Measurements from ENCODE around the gene OSGEP. TPM values are rescaled to one million over a fixed set of nuclear protein-coding genes. Genes with fewer than 3 reads are reported as not detected.
A peak's percentile ranks its signal among the peaks of the same experiment; 100 is the strongest.

OSGEP gene
- polyA plus RNA-seq, 1 donor from 2014 or later: 50.8 TPM

- no peaks in the 10 kb centered on the region for H3K27me3 Mint-ChIP-seq
- no peaks in the 10 kb centered on the region for H3K9me3 Mint-ChIP-seq
- H3K4me3 Mint-ChIP-seq: no peak overlapping the region
- no peak overlapping the region for H3K27ac Mint-ChIP-seq
- peaks cover 12 to 20% (median 12%) of the 10 kb centered on the region in 3 donors for H3K4me1 Mint-ChIP-seq
- peaks cover 6% of the 10 kb centered on the region for H3K36me3 Mint-ChIP-seq
These were observed 27.8 kb upstream of the OSGEP start for GRCh38 chr14:20482382-20482781.

DNA sequence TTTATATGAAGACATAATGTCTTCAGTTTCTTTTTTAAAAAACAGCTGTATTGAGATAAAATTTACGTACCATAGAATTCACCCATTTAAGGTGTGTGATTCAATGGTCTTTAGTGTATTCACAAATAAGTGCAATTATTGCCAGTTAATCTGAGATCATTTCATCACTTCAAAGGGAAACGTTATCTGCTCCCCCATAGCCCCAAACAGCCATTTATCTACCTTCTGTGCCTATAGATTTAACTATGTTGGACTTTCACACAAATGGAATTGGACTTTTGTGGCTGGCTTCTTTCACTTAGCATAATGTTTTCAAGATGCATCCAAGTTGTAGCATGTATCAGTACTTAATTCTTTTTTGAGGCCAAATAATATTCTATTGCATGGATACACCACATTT is 24.3 kb upstream of the OSGEP start:
- Mint-ChIP-seq H3K4me3 (no peak overlapping the region), H3K27ac (no peak overlapping the region), H3K4me1 (peaks cover 9 to 23% (median 14%) of the 10 kb centered on the region in 3 donors), H3K9me3 (no peaks in the 10 kb centered on the region), H3K27me3 (no peaks in the 10 kb centered on the region), H3K36me3 (peaks cover 14% of the 10 kb centered on the region)

GRCh38 chr14:20477211-20477876 is 22.7 kb upstream of the OSGEP start:
- Mint-ChIP-seq H3K4me1 (peaks cover 10 to 23% (median 16%) of the 10 kb centered on the region in 3 donors), H3K27me3 (no peaks in the 10 kb centered on the region), H3K4me3 (peak overlapping the region; percentile 4 to 83 (median 50)), H3K36me3 (peaks cover 15% of the 10 kb centered on the region), H3K27ac (peak overlapping the region; percentile 1 to 91 (median 10)), H3K9me3 (no peaks in the 10 kb centered on the region)

- Mint-ChIP-seq H3K36me3 (peaks cover 15% of the 10 kb centered on the region), H3K27ac (peak overlapping the region; percentile 1 to 91 (median 10)), H3K4me3 (peak overlapping the region; percentile 4 to 59 (median 38)), H3K4me1 (peaks cover 16 to 29% (median 21%) of the 10 kb centered on the region in 3 donors), H3K27me3 (no peaks in the 10 kb centered on the region), H3K9me3 (no peaks in the 10 kb centered on the region)
These were observed 22.2 kb upstream of the OSGEP start for GRCh38 chr14:20476776-20477175.

- Mint-ChIP-seq H3K27ac (peak overlapping the region in 1 of 3 donors; percentile 5), H3K36me3 (peaks cover 16% of the 10 kb centered on the region), H3K27me3 (no peaks in the 10 kb centered on the region)
These were observed 18.0 kb upstream of the OSGEP start for GRCh38 chr14:20472536-20473169.

GRCh38 chr14:20470603-20470901 is 15.9 kb upstream of the OSGEP start:
- no peaks in the 10 kb centered on the region for H3K27me3 Mint-ChIP-seq
- H3K27ac Mint-ChIP-seq: peak overlapping the region; percentile 76 to 96 (median 76)
- H3K4me3 Mint-ChIP-seq: peak overlapping the region; percentile 93 to 100 (median 98)
- peaks cover 11% of the 10 kb centered on the region for H3K36me3 Mint-ChIP-seq
- H3K9me3 Mint-ChIP-seq: no peaks in the 10 kb centered on the region
- H3K4me1 Mint-ChIP-seq: peaks cover 24 to 30% (median 26%) of the 10 kb centered on the region in 3 donors

More at GRCh38 chr14:20472536-20473169, 18.0 kb upstream of the OSGEP start:
- Mint-ChIP-seq H3K9me3 (no peaks in the 10 kb centered on the region), H3K4me3 (peak overlapping the region in 2 of 4 donors; percentile 70 to 82), H3K4me1 (peaks cover 35 to 40% (median 37%) of the 10 kb centered on the region in 3 donors)

- Mint-ChIP-seq H3K4me3 (peak overlapping the region; percentile 93 to 100 (median 98)), H3K36me3 (peaks cover 11% of the 10 kb centered on the region), H3K4me1 (peaks cover 23 to 30% (median 26%) of the 10 kb centered on the region in 3 donors), H3K27me3 (no peaks in the 10 kb centered on the region), H3K9me3 (no peaks in the 10 kb centered on the region), H3K27ac (peak overlapping the region; percentile 76 to 96 (median 76))
These were observed 15.4 kb upstream of the OSGEP start for GRCh38 chr14:20469890-20470602.

DNA sequence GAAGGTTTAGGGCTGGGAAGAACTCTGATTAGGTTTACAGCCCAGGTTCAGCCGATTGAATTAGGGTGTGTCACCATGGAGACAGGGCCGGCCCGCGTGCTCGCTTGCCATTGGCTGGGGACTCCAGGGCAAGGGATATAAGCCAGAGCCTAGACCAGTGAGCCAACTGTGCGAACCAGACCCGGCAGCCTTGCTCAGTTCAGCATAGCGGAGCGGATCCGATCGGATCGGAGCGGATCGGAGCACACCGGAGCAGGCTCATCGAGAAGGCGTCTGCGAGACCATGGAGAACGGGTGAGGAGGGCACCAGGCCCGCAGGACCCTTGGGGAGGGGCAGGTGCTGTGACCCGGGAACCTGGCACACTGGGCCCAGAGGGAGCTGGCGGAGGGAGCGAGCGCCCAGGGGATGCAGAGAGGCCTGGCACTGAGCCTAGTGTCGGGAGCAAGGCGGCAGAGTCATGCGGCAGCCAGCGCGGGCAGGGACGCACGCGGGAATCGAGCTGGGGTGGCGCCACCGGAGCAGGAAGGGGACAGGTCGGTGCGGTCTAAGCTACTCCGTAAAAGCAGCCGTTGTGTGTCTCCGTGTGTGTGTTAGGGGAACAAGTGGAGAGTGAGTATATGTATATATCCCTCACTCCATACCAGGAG is 14.8 kb upstream of the OSGEP start, which contains the start of gene PNP:
PNP (plus strand) TSS at position 165 of the 648 bp plus-strand sequence; CDS start at position 284, 119 bp downstream.
- Mint-ChIP-seq H3K4me1 (peaks cover 26 to 30% (median 27%) of the 10 kb centered on the region in 3 donors), H3K4me3 (peak within 1 kb of the TSS; percentile 93 to 100 (median 98)), H3K9me3 (no peaks in the 10 kb centered on the region), H3K36me3 (peaks cover 10% of the 10 kb centered on the region), H3K27me3 (no peaks in the 10 kb centered on the region), H3K27ac (peak within 1 kb of the TSS; percentile 76 to 96 (median 76))

DNA sequence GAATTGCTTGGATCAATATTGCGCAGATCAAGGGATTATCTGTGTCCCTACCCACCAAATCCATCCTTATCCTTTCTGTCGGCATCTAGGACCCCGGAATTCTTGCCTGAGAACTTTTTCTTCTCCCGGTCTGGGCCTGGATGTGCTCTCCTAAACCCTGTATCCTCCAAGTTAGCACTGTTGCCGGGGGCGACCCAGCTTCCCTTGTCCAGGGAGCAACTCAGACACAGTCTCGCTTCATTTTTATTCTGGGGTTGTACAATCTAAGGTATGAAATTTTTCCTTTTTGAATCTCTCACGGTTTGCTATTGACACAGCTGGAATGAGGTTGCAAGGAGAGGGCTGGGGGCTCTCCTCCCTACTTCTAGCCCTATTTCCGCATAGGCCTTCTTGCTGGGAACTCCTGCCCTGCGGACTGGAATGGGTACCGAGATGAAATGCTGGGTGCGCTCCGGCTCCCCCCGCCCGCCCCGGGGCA is 14.2 kb upstream of the OSGEP start:
- Mint-ChIP-seq H3K4me3 (peak overlapping the region; percentile 93 to 100 (median 98)), H3K4me1 (peaks cover 26 to 30% (median 28%) of the 10 kb centered on the region in 3 donors), H3K27me3 (no peaks in the 10 kb centered on the region), H3K9me3 (no peaks in the 10 kb centered on the region), H3K27ac (peak overlapping the region; percentile 76 to 96 (median 76)), H3K36me3 (peaks cover 5% of the 10 kb centered on the region)

DNA sequence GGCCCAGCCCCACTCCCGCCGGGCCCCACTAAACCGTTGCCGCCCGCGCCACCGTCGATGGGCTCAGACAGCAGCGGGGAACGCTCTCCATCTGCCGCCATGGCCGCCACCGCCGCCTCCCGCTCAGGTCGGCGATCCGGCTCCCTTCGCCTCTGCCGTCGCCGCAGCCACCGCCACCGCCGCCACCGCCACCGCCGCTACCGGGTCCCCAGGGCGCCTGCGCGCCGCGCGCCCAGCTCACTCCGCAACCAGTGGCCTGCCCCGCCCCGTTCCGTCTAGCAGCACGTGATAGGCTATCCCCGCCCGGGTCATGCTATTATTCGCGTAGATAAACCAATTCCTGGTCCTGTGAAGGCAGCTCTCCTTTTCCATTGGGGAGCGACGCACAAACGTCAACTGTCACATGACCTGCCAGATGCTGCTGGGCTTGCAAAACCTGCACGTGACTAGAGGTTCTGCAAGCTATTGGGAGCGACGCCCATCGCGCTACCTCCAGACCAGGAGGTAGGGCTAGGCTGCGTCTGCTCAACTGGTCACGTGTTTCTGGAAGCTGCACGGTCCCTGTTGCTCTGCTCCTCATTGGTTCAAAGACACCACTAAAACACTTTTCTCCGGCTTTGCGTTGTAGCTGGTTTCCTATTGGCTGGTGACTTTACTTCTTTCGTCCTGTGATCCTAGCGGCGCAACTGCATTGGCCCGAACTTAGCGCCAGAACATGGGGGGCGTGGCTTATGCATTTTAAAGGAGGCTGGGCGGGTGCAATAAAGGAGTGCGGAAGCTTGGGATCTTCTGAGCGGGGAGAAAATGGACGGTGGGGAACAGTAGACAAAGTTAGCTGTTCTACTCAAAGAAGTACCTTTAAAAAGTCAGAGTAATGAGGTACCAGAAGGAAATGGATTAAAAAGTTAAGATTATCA is 6.9 kb upstream of the OSGEP start, which contains the start of gene PIP4P1:
PIP4P1 (minus strand) TSS at position 210 of the 917 bp plus-strand sequence; CDS start at position 101, 109 bp downstream.
- peak within 1 kb of the TSS; percentile 84 to 98 (median 96) for H3K4me3 Mint-ChIP-seq
- H3K4me1 Mint-ChIP-seq: peaks cover 11 to 44% (median 15%) of the 10 kb centered on the region in 3 donors
- H3K27ac Mint-ChIP-seq: peak within 1 kb of the TSS; percentile 94 to 100 (median 98)
- peaks cover 2% of the 10 kb centered on the region for H3K36me3 Mint-ChIP-seq
- H3K27me3 Mint-ChIP-seq: no peaks in the 10 kb centered on the region
- no peaks in the 10 kb centered on the region for H3K9me3 Mint-ChIP-seq

DNA sequence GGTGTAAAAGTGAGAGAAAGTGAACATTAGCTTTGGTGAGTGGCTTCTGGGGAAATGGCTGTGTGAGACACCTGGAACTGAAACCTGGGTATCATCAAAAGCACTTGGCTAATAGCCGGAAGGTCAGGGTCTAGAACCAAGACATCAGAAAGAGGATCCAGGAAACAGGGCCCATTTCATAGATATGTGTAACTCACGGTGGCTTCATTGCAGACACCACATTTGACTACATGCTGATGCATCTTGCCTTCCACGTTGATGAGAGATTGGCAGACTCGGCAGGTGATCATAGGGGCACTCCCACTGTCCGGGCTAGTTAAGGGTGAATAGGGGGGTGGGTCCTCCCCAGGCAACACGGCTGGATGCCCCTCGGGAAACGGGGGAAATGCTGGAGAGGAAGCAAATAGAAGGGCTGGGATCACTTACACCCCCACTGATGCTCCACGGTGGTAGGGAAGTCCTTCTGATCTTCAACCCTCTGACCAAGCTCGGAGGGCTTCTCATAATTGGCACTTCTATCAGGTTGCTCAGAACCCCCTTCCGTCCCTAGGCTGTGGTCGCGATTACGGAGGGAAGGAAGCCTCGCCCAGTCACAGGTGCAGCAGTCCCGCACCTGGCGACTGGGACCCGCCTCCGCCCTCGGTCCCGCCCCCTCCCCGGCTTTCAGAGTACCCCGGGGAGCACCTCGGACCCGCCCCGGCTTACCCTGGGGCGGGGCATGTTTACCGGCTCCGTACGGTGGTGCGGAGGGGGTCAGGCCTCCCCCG is 6.0 kb upstream of the OSGEP start:
- Mint-ChIP-seq H3K36me3 (peaks cover 2% of the 10 kb centered on the region), H3K4me3 (peak overlapping the region; percentile 84 to 98 (median 96)), H3K4me1 (peaks cover 11 to 44% (median 15%) of the 10 kb centered on the region in 3 donors), H3K27ac (peak overlapping the region; percentile 94 to 100 (median 98)), H3K27me3 (no peaks in the 10 kb centered on the region), H3K9me3 (no peaks in the 10 kb centered on the region)

DNA sequence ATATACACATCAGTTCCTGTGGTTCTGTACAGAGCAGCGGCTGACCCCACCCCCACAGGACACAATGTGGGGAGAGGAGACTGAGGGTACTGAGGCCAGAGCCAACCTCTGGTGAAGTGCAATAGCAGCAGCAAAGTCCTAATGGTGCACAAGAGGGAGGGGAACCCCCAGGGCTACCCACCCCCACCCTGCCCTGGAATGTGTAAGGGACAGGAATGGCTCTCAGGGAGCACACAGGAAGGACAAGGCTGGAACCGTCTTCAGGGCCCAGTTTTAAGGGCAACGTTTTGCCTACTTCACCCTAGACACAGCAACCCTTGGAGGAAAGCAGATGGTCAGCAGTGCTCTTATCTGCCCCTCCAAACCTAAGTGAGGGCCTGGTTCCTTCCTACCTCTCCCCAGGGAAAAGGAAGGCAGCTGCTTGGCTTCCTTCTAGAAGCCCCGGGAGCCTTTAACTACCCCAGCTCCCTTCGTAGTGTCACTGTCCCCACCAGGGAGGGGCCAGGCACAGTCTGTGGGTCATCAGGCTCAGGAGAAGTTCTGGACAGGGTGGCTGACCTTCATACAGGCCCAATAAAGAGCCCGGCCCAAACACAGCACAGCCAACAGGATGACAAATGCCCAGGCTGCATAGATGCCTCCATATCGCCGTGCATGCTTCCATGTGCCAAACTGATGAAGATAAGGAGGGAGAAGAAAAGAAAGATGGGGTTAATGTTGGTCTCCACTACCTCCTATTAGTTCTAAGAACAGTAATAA is 3.6 kb upstream of the OSGEP start:
- H3K27ac Mint-ChIP-seq: peak overlapping the region in 2 of 3 donors; percentile 84 to 85
- H3K36me3 Mint-ChIP-seq: peaks cover 2% of the 10 kb centered on the region
- no peaks in the 10 kb centered on the region for H3K27me3 Mint-ChIP-seq
- H3K4me1 Mint-ChIP-seq: peaks cover 11 to 36% (median 15%) of the 10 kb centered on the region in 3 donors
- H3K9me3 Mint-ChIP-seq: no peaks in the 10 kb centered on the region
- peak overlapping the region in 2 of 4 donors; percentile 19 to 24 for H3K4me3 Mint-ChIP-seq

Data from IgD-negative memory B cell (primary cell).